Sigmoid colon (tissue), 4 donors: ENCODE results near the gene PHTF2.

Experiments
- CTCF ChIP-seq, 4 experiments: fragments of 450-650 bp in 3 of 4; fragments of 200-600 bp in 1 of 4; IDR thresholded peaks; one replicate each; pipeline ENCODE4 v1.5.1; 2016 to 2019; ENCODE audit warnings: antibody characterized with exemption in 4 of 4, mild to moderate bottlenecking in 3 of 4, moderate library complexity in 2 of 4
- POLR2A ChIP-seq, 2 donors: fragments of 450-650 bp; IDR thresholded peaks; one replicate each; pipeline ENCODE4 v1.6.1; 2016; ENCODE audit warnings: antibody characterized with exemption in 2 of 2, mild to moderate bottlenecking in 2 of 2, moderate library complexity in 2 of 2
- POLR2AphosphoS5 ChIP-seq, 4 donors: sonication (generic); formaldehyde crosslinking; IDR thresholded peaks; one replicate each; pipeline ENCODE4 v1.6.1; 2017; ENCODE audit warnings: antibody characterized with exemption in 4 of 4

- no peak for TF ChIP-seq POLR2A (IDR thresholded peaks at IDR 0.05)
- no peak for TF ChIP-seq CTCF (IDR thresholded peaks at IDR 0.05)
- TF ChIP-seq POLR2AphosphoS5 (IDR thresholded peaks at IDR 0.05) = no peak
Measured at GRCh38 chr7:77812290-77812685, 13.7 kb downstream of the PHTF2 start.
